Activated CD4-positive, alpha-beta T cell treated with anti-CD3 and anti-CD28 coated beads, Interleukin-2, amount 50 U/mL, for 48 hours (primary cell): Measurements from ENCODE around the gene ZNF785.
"Not testable (repeated sequence)": the region's sequence is repeated elsewhere in the genome, so short reads cannot be mapped to it uniquely, and the experiment has no call there.

ENCODE experiments used
- DNase-seq, 2 experiments: peaks; one replicate each; pipeline ENCODE4 v3.0.0-alpha.2; 2020

ZNF785 gene

GRCh38 chr16:30585400-30586191, at the start of gene ZNF785:
ZNF785 (minus strand) TSS chr16:30585697; CDS start chr16:30585611, 86 bp downstream.
- peak; percentile 92 to 95 for DNase-seq

DNA sequence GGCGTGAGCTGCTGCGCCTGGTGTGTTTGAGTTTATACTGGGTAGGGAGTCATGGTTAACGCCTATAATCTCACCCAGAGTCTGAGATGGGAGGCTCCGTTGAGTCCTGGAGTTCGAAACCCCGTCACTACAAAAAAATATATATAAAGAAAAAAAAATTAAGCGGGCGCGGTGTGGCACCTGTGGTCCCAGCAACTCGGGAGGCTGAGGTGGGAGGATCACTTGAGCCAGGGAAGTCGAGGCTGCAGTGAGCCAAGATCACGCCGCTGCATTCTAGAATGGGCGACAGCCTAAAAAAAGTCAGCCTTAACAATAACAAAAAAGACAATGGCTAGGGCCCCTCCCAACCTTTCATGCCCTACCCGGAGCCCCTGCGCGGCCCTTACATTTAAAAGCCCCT, 48.0 kb upstream of the ZNF785 start:
- DNase-seq: no peak

DNA sequence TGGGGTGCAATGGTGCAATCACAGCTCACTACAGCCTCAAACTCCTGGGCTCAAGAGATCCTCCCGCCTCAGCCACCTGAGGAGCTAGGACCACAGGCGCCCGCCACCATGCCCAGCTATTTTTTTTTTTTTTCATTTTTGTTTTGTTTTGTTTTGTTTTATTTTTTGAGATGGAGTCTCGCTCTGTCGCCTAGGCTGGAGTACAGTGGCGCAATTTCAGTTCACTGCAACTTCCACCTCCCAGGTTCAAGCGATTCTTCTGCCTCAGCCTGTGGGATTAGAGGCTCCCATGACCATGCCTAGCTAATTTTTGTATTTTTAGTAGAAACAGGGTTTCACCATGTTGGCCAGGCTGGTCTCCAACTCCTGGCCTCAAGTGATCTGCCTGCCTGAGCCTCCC, 47.0 kb upstream of the ZNF785 start:
- DNase-seq: not testable (repeated sequence)

DNA sequence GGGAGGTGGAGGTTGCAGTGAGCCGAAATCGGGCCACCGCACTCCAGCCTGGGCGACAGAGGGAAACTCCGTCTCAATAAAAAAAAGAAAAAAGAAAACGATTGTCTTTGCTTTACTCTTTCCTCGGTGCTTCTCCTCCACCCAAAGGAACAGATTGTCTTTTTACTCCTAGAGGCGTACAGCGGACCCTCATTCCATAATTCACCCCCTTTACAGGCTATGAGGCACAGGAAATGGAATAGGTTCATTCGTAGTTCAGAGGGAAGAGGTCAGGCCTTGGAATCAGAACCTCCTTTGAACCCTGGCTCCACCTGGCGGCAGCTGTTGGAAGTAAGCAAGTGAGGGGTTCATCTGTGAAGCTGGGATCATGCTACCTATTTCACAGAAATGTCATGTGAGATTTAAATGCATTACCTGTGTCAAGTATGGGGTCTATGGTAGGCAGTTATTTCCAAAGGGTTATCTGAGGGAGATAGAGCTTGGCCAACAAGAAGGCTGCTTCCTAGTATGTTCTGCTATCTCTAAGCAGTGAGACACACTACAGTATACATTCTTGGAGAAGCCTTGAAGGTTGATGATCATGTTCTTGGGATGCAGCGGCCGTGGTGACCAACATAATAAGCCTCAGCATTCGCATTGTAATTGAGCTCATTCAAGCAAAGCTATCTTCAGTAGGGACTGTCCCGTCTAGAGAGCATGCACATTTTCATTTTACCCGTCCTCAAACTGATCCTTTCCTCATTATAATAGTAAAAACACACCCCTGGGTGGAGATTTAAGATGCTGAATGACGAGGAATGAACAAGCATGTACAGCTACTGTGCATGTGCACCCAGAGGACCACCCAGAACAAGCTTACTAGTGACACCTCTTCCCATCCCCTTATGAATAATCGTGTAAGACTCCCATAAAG, 43.4 kb upstream of the ZNF785 start:
- DNase-seq: peak; percentile 98

GRCh38 chr16:30626236-30626635, 40.7 kb upstream of the ZNF785 start:
- no peak for DNase-seq

GRCh38 chr16:30623536-30624283, 38.2 kb upstream of the ZNF785 start:
- DNase-seq: no peak

DNA sequence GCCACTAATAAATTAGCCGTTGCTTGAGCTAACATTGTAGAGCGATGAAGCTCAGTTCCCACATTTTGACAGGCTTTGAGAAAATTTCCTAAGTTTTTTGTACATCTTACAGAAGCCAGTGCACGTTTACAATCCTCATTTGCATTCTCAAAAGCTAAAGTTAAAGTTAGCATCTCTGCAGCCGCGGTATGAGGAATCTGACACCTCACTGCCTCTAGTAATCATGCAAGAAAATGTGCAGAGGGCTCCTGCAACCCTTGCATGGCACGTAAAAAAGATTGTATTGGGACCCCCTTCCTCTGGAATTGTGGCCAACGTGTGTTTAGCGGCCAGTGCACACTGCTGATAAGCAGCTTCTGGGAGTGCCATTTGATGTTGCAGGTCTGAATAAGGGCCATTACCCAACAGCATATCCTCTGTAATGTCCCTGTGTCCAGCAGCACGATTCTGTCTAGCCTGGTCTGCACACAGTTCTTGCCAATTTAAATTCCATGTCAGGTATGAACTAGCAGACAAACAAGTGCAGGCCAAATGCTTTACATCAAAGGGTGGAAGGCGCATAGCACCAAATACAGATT, 37.0 kb upstream of the ZNF785 start:
- DNase-seq: no peak

DNA sequence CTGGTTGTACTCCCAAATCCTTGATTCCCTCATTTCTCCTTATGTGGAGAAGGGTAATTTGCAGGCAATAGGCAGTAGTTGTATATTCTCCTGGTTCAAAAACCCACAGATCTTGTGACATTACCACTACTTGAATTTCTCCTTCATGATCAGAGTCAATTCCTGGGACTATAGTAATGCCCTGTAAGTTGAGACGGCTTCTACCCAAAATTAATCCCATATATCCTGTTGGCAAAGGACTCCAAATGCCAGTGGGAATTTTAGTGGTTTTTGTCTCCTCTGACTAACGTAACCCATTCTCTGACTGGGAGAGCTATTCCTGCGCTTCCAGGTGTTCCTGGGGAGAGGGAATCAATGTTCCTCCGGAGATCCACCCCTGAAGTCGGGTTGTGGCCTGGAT, 36.3 kb upstream of the ZNF785 start:
- no peak for DNase-seq

GRCh38 chr16:30620169-30620568, 34.7 kb upstream of the ZNF785 start:
- DNase-seq: no peak

GRCh38 chr16:30619638-30620037, 34.1 kb upstream of the ZNF785 start:
- DNase-seq: no peak

- no peak for DNase-seq
Observed at GRCh38 chr16:30619202-30619601, 33.7 kb upstream of the ZNF785 start.

DNA sequence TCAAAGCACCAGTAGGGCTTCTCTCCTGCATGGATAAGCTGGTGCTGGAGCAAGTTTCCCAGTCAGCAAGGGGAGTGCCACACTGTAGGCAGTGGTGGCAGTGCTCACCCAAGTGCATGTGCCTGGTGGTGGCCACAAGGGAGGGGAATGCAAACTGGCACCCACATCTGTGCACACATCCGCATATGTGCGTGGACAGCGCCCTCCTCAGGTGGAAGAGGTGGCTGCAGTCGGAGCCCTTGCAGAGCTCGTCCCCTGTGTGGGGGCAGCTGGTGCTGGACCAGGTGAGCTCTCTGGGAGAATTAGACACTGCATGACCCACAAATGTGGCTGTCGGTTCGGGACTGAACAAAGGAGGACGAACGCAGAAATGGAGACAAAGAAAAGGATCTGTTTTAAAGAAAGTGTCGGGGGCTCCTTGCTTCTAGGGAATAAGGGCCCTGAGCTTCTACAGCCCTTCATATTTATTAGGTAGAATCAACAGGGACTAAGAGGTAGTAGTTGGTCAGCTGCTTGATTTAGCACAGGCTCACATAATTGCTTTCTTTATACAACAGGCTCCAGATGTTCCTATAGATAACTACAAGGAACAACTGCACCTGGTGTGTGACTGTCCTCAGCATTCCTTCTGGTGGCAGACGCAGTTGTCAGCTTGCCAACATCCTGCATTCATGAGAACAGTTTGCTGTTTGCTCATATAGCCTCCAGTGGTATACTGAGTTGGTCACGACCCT, 30.0 kb upstream of the ZNF785 start:
- peak; percentile 89 to 92 for DNase-seq

GRCh38 chr16:30609926-30610839, 24.7 kb upstream of the ZNF785 start, which contains the start of gene ZNF689:
ZNF689 (minus strand) TSS chr16:30610389; CDS start chr16:30610041, 348 bp downstream.
- DNase-seq: peak; percentile 95 to 96

DNA sequence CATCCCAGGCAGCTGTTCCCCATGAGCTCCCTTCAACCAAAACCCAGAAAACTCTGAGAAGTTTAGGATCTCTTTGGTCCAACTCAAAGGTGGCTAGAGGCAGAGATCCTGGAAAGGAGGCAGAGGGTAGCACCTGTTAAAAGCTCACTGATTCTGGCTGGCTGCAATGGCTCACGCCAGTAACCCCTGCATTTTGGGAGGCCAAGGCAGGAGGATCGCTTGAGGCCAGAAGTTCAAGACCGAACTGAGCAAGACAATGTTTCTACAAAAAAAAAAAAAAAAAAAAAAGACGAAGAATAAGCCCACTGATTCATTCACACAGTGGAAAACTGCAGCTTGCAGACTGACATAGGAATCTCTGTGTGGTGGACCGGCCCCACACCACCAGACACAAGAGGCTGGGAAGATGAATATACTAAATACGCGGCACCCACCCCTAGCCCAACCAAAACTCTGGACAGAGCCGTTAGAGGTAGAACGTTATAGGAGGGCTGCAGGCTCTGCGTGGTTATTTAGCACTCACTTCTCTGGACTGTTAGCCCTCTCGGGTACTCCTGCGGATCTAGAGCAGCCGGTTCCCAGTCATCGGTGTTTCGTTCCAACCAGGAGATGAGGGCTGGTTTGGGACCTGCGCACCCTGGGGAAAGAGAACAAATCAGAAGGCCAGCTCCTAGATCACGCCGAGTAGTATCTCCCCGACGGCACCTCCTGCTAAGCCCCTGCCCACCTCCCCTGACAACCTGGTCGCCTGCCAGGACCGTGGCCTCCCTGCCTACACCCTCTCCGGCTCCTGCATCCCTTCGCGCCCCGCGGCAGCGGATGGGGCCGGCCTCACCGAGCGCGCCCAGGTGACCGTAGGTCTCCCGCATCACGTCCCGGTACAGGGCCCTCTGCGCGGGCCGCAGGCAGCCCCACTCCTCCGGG, 23.8 kb upstream of the ZNF785 start:
- peak; percentile 49 to 64 for DNase-seq

DNA sequence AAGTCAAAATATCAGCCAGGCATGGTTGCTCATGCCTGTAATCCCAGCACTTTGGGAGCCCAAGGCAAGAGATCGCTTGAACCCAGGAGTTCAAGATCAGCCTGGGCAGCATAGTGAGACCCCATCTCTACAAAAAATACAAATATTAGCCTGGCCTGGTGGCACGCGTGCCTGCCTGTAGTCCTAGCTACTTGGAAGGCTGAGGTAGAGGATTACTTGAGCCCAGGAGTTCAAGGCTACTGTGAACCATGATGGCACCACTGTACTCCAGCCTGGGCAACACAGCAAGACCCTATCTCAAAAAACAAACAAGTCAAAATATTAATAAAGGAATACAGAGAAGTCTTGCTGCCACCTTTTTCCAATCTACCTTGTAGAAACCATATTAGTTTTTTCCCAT, 20.5 kb upstream of the ZNF785 start:
- no peak for DNase-seq

DNA sequence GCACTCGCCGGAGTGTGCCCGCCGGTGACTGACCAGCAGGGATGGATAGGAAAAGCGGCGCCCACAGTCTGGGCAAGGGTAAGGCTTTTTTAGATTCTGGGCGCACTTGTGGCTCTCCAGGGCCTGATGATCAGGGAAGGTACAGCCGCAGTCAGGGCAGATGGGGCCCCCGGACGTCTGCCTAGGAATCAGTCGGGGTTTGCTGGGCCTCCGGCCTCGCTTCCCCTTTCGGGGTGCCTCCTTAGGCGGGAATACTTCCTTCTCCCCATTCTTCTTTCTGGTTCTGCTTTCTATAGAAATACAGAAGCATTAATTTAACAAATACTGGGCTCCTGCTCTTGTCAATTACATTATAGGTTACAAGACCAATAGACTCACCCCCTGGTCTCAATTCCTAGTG, 19.7 kb upstream of the ZNF785 start:
- no peak for DNase-seq

GRCh38 chr16:30604316-30604947, 18.9 kb upstream of the ZNF785 start:
- no peak for DNase-seq

DNA sequence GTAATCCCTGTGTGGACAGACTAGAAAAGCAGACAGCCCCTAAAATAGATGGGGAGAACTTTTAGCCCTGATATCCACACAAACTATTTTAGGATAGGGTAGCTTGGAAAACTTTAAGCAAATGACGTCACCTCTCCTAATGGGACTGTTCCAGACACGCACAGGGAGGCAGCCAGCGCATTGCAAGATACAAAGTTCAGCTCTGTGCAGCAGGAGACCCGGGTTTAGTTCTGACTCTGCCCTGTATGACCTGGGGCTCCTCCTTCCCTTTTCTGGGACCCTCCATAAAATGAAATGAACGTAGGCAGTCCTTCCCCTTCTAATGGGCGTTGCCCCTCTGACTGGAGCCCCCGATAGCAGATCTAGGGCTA, 18.4 kb upstream of the ZNF785 start:
- DNase-seq: no peak

DNA sequence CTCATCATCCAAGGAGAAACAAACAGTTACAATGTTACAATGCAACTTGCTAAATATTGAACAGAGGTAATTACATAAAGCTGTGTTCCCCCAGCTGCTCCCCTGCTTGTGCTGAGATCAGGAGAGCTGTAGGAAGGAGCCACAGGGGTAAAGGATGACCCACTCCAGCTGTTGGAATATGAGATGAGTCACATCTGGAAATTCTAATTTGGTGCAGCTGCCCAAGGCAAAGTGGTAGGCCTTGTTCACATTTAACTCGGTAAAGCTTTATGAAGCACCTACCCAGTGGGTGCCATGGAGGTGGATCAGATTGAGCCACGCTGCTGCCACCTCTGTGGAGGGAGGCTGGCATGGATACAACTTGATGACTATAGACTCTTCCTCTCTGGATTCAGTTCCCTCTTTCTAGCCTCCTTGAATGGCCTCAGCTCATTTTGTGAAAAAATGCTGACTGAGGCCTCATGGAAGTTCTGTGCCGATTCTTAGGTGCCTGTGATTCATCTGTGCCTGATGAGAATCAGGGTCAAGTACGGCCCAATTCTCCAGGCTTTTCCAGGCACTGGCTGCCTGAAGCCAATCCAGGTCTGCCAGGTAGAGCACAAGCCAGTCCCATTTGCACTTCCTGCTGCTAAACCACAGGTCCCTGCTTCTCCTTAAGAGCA, 17.2 kb upstream of the ZNF785 start:
- DNase-seq: no peak
